Activated naive CD8-positive, alpha-beta T cell treated with anti-CD3 and anti-CD28 coated beads, Interleukin-2, amount 50 U/mL, for 16 hours (primary cell): ENCODE results near the gene CDC123.
A peak's percentile ranks its signal among the peaks of the same experiment; 100 is the strongest.
"Not testable (repeated sequence)": the region's sequence is repeated elsewhere in the genome, so short reads cannot be mapped to it uniquely, and the experiment has no call there.

Experiments used
- DNase-seq: peaks from one replicate; pipeline ENCODE4 v3.0.0-alpha.2; 2020; ENCODE audit warnings: low read depth, low spot score

The CDC123 gene

DNA sequence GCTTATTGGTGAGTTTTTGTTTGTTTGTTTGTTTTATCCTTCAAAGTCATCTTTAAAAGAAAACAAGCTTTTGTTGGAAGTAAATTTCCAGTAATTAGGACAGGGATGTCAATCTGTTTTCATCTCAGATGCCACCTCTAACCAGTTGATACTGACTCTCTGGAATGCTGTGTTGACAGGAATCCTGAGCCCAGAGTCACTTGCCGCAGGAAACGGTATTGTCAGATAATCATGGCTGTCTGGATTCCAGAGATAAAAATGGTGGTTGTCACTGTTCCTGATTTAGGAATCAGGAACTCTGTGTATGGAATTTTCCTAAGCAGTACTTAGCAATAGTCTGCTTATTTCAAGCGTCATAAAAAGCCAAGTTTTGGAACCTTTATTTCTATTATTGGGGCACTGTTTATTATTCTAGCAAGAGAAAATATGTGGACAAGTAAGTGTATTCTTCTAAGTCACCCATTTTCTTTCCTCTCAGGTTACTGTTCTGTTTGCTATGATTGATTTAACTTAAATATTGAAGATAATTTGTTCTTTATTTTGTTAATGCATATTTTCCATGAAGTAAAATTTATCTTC is 39.2 kb downstream of the CDC123 start:
- no peak for DNase-seq

DNA sequence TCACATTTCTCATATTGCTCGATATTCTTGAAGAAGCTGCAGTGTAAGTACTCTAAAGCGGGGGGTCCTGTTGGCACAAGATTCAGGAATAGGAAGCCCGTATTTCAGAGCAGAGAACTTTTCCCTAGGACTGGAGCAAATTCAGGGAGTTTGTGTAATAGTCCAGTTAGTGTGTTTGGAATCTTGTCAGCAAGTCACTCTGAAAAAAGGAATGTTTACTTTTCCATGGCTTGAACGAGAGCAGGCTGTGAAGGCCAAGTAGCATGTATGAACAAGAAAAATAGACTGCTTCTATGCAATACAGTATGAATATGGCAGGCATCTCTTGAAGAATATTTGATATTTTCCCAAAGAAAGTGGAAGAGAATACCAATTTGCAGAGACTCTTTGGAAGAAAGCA is 39.8 kb downstream of the CDC123 start:
- no peak for DNase-seq

DNA sequence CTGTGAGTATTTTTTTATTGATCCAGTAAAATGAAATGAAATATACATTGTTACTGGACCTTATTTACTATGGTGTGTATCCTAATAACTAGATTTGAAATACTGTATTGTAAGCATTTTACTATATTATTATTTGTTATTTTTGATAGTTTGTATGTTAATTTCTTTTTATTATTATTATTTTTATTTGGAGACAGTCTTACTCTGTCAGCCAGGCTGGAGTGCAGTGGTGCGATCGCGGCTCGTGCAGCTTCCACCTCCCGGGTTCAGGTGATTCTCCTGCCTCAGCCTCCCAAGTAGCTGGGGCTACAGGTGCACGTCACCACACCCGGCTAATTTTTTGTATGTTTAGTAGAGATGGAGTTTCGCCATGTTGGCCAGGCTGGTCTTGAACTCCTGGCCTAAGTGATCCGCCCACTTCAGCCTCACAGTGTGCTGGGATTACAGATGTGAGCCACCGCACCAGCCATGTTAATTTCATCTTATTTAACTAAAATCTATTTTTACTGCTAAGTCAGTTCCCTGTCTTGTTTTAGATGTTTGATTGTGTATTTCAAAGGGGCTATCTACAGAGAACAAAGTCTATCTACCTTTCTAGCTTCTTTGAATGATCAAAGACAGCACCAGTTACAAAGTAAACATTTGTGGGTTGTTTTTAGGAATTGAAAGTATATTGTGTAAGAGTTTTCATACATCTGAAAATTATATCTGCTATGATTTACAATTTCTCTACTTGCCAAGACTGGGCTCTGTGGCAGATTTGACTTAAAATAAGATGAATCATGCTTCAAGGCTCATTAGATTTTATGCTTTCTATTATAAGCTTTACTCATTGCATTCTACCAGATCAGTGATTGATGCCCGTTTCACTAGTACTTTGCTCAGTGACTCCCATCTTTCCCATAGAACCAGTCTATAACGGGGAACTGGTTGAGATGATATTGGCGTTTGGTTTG is 41.6 kb downstream of the CDC123 start:
- DNase-seq: no peak

DNA sequence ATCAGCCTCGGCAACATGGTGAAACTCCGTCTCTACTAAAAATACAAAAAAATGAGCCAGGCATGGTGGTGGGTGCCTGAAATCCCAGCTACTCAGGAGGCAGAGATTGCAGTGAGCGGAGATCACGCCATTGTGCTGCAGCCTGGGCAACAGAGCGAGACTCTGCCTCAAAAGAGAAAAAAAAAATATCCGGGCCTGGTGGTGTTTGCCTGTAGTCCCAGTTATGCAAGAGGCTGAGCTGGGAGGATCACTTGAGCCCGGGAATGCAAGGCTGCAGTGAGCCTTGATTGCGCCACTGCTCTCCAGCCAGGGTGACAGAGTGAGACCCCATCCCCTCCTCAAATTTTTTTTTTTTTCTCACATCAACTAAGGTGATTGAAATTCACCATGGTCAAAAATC is 42.8 kb downstream of the CDC123 start:
- no peak for DNase-seq

DNA sequence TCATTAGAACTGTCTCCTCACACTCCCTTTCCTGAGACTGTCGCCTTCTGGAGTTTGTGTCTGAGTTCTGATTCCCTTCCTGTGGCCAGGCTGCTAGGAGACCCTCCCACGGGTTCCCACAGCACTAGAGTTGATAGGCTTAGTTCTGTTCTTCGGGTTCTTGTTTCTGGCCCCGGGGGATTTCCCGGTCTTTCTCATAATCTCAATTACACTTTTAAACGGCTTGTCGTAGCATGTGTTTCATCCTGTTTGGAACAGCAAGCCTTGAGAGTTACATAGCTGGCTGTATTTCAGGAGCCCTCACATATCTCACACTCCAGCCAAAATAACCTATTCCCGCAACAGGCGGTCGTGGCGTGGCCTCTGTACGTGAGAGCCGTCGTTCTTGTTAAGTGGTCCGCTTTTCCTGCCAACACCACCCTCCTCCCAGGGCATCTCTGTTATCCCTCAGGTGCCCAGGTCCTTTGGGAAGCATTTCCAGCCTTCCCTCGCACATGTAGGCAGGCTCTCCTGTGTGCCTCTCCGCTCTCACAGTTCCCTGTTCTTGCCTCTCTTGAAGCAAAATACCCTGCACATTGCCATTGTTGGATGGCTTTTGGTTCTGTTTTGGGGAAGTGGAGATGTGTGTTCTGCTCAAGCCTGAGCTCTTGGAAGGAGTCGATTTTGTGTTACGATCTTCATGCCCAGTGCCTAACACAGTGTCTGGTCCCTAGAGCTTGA is 46.0 kb downstream of the CDC123 start:
- DNase-seq: peak; percentile 23

DNA sequence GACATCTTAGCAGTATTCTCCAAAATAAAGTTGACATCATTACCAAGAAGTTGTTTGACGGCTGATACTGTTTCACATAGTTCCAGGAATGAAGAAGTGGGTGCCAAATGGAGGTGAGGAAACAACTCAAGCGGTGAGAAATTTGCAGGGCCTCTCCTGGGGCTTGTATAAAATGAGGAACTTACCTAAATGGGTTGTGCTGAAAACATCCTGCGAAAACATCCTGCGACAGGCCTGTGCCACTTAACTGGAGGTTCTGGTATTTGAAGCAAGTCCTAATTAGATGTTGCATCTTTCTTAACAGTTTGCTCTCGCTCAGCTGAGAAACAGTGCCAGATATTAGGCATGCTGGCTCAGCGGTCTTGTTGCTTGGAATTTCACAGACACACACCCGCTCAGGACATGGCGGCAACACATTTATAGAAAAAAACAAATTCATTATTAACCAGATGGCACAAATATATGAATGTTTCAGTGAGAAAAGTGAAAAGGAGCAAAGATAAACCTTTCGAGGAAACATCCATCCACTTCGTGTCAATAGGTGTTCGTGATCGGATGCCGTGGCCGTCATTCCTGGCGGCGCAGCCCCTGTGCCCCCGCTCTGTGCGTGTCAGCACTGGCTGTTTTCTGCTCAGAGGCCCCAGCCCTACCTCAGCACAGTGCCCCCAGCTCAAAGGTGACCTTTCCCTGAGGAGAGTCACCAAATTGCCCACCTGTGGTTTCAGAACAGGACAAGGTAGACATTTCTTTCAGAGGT is 48.1 kb downstream of the CDC123 start:
- DNase-seq: no peak

DNA sequence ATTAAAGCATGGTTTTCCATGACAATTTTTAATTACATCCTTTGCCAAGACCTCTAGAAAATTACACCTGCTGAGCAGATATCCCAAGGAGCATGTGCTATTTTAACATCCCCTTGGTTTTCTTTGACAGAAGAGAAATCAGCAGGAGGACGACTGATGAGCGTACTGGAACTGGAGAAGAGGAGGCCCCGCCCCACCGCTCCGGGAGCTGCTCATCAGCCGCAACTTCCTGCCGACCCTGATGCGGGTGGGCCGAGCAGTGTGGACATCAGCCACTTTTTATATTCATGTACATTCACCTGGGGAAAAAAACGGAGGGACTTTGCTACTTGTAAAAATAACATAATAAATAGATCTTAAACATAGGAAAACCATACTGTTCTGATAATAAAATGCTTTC is 54.2 kb downstream of the CDC123 start:
- DNase-seq: no peak

DNA sequence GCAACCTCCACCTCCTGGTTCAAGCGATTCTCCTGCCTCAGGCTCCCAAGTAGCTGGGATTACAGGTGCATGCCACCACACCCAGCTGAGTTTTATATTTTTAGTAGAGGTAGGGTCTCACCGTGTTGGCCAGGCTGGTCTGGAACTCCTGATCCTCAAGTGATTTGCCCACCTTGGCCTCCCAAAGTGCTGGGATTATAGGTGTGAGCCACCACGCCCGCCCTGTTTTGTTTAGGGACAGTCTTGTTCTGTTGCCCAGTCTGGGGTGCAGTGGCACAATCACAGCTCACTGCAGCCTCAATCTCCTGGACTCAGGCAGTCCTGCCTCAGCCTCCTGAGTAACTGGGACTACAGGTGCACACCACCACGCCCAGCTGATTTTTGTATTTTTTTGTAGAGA is 54.7 kb downstream of the CDC123 start:
- not testable (repeated sequence) for DNase-seq

DNA sequence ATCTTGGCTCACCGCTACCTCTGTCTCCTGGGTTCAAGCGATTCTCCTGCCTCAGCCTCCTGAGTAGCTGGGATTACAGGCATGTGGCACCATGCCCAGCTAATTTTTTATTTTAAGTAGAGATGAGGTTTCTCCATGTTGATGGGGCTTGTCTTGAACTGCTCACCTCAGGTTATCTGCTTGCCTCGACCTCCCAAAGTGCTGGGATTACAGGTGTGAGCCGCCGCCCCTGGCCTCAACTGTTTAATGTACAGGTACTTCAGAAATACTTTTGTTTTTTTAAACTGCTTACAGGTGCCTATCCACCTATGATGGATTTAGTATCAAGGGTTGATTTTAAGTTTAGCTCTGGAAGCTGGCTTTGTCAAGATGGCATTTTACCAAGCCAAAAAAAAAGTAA is 55.6 kb downstream of the CDC123 start:
- DNase-seq: no peak

DNA sequence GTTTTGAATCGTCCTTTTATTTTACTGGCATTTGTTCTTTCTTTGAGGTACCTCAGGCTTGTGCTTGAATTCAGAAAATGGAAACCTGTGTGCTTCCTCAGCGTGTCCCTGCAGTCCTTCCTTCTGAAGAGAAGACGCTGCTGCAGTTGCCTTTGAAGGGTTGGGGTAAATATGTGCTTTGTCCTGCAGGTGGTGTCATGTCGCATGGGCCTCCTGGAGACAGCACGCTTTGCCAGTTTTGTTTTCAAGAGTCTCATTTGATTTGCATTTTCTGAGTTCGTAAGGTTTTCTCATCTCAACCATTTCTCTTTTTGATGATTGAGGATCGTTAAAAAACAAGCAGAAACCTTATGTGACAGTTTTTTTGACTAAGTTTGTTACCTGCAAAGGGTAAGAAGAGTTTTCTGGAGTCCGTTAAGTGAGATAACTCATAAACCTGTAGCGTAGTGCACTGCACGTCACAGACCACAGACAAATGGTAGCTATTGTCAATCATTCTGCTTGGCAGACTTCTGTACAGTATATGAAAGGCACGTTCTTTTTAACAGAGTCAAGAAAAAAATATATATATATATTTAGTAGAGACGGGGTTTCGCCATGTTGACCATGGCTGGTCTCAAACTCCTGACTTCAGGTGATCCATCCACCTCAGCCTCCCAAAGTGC is 57.0 kb downstream of the CDC123 start:
- DNase-seq: no peak

DNA sequence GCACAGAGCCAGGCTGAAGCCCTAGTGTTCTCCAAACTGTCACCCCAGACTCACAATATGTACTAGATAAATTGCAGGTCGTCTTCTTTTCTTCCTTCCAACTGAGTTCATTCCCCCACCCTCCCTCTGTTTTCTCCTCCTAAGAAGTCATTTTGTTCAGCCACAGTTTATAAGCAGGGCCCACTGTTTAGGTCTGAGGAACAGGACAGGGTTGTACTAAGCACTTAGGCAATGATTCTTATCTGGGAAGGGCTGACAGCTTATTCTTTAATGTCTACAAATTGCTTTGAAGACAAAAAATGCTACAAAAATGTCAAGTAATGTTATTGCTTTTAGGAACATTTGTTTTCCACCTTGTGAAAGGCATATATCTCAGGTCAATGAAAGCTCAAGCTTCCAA is 59.1 kb downstream of the CDC123 start:
- no peak for DNase-seq

DNA sequence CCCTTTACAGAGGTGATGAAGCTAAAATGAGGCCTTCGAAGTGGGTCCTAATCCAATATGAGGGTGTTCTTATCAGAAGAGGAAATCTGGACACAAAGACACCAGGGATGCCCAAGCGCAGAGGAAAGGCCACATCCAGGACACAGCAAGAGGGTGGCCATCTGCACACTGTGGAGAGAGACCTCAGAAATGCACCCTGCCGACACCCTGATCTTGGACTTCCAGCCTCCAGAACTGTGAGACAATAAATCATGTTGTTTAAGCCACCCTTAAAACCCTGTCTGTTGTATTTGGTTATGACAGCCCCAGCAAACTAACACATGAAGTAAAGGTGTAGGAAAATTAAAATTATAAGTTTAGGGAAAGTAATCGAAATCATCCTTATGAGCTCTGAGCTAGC is 64.0 kb downstream of the CDC123 start:
- DNase-seq: no peak

DNA sequence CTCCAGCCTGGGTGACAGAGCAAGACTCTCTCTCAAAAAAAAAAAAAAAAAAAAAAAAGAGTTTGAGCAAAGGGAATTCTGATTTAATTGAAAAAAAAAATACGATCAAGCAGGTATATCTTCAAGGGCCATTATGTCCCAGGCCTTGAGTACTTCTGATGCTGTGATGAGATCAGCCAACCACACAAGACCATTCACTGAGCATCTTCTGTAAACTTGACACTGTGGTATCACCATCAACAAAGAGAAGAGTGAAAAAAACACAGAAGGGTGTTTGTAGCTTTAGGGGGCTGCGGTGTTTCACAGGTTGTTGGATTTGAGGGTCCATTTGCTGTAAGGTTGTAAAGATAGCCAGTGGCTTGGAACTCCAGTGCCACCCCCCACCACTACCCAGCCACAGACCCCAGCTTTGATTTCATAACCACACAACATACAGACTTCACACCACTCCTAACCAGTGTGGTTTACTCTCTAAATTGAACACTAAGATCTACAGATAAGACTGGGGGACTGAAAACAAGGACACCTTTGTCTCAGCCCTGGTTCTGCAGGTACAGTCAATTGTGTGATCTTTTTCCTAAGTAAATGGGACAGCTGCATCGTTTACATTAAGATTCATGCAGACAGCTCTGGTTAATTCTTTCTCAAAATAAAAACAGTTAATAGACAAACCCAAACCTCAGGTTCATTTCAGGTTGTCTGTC is 66.4 kb downstream of the CDC123 start:
- DNase-seq: no peak

DNA sequence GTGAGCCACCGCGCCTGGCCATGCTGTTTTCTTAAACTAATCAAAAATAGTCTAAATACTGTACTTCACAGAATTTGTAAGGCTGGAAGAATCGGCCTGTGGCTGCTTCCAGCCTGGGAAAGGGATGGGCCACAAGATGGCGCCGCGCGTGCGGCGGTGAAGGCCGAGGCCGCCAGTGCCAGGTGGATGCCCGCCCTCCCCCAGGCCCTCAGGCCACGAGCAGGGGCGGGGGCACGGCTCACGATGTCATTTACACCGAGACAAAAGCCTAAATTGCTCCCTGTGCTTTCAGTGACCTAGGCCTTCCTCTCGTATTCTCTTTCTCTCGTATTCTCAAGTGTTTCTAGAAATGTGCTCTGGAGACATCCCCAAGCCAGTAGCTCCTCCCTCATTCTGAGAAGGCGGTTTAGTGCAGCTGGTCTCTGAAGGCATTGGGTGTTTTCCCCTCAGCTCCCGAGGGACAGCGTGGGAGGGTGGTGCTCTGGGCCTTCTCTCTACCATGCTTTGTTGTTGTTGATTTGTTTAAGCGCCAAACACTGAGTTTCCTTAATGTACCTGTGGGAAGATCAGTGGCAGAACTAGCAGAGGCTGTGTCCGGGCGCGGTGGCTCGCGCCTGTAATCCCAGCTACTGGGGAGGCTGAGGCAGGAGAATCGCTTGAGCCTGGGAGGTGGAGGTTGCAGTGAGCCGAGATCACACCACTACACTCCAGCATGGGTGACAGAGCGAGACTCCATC is 68.4 kb downstream of the CDC123 start:
- peak; percentile 37 for DNase-seq

DNA sequence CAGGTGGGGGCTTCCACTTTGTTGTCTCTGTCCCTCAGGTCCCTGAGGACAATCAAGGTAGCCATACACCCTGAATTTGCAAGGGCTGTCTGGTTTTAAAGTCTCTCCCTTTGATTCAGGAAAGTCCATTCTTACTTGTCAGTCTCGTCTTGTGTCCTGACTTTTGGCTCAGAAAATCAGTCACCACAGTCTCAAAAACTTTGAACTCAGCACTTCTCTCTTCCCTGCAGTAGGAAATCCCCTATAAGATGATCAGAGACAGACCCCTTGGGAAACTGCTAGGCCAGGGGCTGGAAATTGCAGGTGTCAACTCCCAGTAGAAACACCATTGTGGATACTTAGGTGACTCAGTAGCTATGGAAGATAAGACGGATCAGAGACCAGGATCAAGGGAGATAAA is 73.1 kb downstream of the CDC123 start:
- no peak for DNase-seq

DNA sequence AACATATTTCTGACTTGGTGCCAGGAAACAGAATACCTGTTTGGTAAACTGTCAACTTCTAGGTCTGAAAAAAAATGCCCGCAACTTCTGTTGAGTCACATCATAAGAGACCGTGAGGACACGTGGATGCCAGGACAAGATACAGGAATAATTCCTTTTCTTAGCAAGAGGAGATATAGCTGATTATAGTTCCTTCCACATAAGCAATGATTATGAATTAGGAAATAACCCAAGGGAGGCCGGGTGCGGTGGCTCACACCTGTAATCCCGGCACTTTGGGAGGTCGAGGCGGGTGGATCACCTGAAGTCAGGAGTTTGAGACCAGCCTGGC is 75.2 kb downstream of the CDC123 start:
- DNase-seq: no peak

DNA sequence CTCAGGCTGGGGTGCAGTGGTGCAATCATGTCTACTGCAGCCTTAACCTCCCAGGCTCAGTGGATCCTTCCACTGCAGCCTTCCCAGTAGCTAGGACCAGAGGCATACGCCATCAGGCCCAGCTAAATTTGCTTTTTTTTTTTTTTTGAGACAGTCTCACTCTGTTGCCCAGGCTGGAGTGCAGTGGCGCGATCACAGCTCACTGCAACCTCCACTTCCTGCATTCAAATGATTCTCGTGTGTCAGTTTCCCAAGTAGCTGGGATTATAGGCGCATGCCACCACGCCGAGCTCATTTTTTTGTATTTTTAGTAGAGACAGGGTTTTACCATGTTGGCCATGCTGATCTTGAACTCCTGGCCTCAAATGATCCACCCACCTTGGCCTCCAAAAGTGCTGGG is 81.9 kb downstream of the CDC123 start:
- not testable (repeated sequence) for DNase-seq

DNA sequence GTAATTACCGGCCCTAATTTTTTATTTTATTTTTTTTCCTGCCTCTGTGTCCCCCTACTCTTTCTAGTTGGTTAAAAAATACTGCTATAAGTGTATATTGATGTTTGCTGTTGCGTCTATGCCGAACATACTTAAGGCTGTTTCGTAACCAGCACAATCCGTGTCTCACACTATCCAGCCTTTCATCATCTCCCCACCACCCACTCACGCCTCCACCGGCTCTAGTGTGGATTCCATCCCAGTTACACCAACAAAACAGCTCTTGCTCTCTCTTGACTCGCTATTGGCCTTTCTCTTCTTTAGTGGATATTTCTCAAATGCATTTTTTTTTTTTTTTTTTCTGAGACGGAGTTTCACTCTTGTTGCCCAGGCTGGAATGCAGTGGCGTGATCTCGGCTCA is 83.3 kb downstream of the CDC123 start:
- DNase-seq: no peak

DNA sequence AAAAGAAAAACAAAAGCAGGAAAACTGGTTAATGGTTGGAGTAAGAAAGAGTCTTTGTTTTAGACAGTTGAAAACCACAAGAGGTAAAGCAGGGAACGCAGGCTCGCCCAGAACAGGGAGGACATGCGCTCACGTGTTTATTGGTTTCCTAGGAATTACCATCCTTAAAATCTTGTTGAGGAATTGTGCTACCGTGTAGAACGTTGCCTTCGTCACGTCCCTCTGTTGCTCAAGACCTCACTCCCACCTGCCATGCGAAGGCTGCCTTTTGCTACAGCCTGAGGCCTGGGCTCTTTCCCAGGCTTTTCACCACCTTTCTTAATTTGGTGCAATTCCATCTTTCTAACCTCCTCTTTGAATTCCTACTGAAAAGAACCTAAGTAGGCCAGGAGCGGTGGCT is 91.8 kb downstream of the CDC123 start:
- no peak for DNase-seq

DNA sequence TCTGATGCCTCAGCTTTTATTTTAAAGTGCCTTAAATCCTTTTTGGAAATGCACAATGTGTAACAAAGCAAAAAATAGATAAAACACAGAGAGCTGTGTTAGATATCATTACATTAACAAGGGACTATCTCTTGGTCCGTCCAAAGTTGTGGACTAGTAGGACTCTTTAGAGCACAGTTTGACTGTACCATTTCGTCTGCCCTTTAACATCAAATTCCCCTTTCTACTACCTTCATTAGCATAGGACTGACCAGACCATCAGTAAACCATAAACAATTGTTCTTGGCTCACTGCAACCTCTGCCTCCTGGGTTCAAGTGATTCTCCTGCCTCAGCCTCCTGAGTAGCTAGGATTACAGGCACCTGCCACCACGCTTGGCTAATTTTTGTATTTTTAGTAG is 101.8 kb downstream of the CDC123 start:
- DNase-seq: not testable (repeated sequence)
